IMR-90 (cell line): ENCODE results near the gene RPL10A.

ENCODE experiments used
- MAZ ChIP-seq: IDR thresholded peaks from 2 replicates; pipeline ENCODE4 v1.6.1; 2012; ENCODE audit warnings: low read depth, mild to moderate bottlenecking, low read length, improper control_type of control experiment, moderate library complexity, borderline replicate concordance
- POLR2A ChIP-seq: IDR thresholded peaks from 2 replicates; pipeline ENCODE4 v1.6.1; 2012; ENCODE audit warnings: mild to moderate bottlenecking, low read depth, low read length
- RFX5 ChIP-seq: IDR thresholded peaks from 2 replicates; pipeline ENCODE4 v1.8.0; 2012; ENCODE audit warnings: low read depth, mild to moderate bottlenecking, low read length, moderate library complexity
- TF ChIP-seq, protein P1 (sequence below): conservative IDR thresholded peaks from 2 replicates; pipeline ENCODE4 v1.5.1; 2012; ENCODE audit warnings: mild to moderate bottlenecking, low read depth, low read length, improper control_type of control experiment
- TF ChIP-seq, protein P2 (sequence below): fragments of 150-350 bp; IDR thresholded peaks from 2 replicates; pipeline ENCODE4 v1.6.1; 2017; ENCODE audit warnings: mild to moderate bottlenecking, antibody characterized with exemption, low read length, low read depth

DNA sequence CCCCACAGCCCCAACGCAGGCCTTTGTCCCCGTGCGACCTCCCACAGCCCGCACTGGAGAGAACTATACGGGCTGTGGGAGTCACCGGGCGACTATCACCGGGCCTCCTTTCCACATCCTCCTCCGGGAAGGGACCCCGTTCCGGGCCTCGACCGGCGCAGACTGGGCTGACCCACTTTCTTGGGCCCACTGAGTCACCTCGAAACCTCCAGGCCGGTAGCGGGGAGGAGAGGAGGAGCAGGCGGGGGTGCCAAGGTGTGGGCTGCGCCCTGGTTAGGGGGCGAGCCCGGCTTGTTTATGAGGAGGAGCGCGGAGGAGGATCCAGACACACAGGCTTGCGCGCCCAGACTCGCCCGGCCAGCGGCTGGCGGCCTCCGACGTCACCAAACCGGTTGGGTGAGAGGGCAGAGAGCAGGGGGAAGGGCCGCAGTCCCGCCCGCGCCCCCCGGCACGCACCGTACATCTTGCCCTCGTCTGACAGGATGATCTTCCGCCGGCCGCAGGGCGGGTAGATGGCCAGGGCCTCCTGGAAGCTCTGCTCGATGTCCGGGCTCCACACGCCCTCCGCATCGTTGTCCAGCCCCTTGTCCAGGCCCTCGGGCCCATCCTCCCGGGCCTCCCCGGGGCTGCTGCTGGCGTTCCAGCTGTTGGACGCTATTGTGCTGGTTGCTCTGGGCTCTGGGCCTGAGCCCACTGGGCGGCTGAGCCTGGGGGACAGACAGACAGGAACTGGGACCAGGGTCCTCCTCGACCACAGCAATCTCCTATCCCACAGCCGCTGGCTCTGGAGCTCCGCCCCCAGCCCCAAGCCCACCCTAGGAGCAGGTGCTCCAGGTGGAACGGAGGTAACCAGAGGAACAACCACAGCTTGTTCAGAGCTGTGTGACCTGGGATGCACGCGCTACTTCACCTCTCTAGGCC lies 18.1 kb downstream of the RPL10A start:
- TF ChIP-seq, protein P1, sequence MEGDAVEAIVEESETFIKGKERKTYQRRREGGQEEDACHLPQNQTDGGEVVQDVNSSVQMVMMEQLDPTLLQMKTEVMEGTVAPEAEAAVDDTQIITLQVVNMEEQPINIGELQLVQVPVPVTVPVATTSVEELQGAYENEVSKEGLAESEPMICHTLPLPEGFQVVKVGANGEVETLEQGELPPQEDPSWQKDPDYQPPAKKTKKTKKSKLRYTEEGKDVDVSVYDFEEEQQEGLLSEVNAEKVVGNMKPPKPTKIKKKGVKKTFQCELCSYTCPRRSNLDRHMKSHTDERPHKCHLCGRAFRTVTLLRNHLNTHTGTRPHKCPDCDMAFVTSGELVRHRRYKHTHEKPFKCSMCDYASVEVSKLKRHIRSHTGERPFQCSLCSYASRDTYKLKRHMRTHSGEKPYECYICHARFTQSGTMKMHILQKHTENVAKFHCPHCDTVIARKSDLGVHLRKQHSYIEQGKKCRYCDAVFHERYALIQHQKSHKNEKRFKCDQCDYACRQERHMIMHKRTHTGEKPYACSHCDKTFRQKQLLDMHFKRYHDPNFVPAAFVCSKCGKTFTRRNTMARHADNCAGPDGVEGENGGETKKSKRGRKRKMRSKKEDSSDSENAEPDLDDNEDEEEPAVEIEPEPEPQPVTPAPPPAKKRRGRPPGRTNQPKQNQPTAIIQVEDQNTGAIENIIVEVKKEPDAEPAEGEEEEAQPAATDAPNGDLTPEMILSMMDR = no peak
- TF ChIP-seq POLR2A (no peak), MAZ (no peak), RFX5 (no peak)
- TF ChIP-seq, protein P2, sequence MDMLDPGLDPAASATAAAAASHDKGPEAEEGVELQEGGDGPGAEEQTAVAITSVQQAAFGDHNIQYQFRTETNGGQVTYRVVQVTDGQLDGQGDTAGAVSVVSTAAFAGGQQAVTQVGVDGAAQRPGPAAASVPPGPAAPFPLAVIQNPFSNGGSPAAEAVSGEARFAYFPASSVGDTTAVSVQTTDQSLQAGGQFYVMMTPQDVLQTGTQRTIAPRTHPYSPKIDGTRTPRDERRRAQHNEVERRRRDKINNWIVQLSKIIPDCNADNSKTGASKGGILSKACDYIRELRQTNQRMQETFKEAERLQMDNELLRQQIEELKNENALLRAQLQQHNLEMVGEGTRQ = no peak
